Sigmoid colon (tissue), 4 donors: ENCODE measurements around the gene RASAL1.

Experiments
- EP300 ChIP-seq, 4 donors: sonication (generic); formaldehyde crosslinking; IDR thresholded peaks; one replicate each; pipeline ENCODE4 v1.6.1; 2017; ENCODE audit warnings: antibody characterized with exemption in 4 of 4
- POLR2A ChIP-seq, 2 donors: fragments of 450-650 bp; IDR thresholded peaks; one replicate each; pipeline ENCODE4 v1.6.1; 2016; ENCODE audit warnings: antibody characterized with exemption in 2 of 2, mild to moderate bottlenecking in 2 of 2, moderate library complexity in 2 of 2
- TF ChIP-seq, protein P1 (sequence below), 4 experiments: fragments of 450-650 bp in 3 of 4; fragments of 200-600 bp in 1 of 4; IDR thresholded peaks; one replicate each; pipeline ENCODE4 v1.5.1; 2016 to 2019; ENCODE audit warnings: antibody characterized with exemption in 4 of 4, mild to moderate bottlenecking in 3 of 4, moderate library complexity in 2 of 4

DNA sequence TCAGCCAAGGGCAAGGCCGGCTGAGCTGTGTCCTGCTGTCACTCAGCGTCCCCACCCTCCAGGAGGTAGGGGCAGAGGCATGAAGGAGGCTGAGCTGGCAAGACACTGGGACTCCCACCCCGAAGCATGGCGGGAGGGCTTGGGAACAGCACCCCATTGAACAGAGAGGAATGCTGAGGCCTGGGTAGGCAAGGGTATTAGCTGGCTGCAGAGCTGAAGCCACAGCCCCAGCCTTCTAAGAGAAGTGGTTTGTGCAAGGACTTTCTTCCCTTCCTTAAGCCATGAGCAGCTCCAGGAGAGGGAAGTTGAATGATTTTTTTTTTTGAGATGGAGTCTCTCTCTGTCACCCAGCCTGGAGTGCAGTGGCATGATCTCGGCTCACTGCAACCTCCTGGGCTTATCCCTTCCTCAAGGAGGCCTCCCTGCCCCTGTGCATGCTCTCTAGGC lies 7.3 kb upstream of the RASAL1 start:
- TF ChIP-seq, protein P1, sequence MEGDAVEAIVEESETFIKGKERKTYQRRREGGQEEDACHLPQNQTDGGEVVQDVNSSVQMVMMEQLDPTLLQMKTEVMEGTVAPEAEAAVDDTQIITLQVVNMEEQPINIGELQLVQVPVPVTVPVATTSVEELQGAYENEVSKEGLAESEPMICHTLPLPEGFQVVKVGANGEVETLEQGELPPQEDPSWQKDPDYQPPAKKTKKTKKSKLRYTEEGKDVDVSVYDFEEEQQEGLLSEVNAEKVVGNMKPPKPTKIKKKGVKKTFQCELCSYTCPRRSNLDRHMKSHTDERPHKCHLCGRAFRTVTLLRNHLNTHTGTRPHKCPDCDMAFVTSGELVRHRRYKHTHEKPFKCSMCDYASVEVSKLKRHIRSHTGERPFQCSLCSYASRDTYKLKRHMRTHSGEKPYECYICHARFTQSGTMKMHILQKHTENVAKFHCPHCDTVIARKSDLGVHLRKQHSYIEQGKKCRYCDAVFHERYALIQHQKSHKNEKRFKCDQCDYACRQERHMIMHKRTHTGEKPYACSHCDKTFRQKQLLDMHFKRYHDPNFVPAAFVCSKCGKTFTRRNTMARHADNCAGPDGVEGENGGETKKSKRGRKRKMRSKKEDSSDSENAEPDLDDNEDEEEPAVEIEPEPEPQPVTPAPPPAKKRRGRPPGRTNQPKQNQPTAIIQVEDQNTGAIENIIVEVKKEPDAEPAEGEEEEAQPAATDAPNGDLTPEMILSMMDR (IDR thresholded peaks at IDR 0.05), result no peak
- TF ChIP-seq POLR2A (IDR thresholded peaks at IDR 0.05) (no peak), EP300 (IDR thresholded peaks at IDR 0.05) (no peak)
